GM19238 (cell line): ENCODE results near the gene VWA3B.
"Not testable (repeated sequence)": the region's sequence is repeated elsewhere in the genome, so short reads cannot be mapped to it uniquely, and the experiment has no call there.

Experiments used
- DNase-seq: peaks from one replicate; pipeline ENCODE4 v3.0.0; 2011; ENCODE audit warnings: low spot score; ENCODE audit not compliant: insufficient read length

The VWA3B gene, protein sequence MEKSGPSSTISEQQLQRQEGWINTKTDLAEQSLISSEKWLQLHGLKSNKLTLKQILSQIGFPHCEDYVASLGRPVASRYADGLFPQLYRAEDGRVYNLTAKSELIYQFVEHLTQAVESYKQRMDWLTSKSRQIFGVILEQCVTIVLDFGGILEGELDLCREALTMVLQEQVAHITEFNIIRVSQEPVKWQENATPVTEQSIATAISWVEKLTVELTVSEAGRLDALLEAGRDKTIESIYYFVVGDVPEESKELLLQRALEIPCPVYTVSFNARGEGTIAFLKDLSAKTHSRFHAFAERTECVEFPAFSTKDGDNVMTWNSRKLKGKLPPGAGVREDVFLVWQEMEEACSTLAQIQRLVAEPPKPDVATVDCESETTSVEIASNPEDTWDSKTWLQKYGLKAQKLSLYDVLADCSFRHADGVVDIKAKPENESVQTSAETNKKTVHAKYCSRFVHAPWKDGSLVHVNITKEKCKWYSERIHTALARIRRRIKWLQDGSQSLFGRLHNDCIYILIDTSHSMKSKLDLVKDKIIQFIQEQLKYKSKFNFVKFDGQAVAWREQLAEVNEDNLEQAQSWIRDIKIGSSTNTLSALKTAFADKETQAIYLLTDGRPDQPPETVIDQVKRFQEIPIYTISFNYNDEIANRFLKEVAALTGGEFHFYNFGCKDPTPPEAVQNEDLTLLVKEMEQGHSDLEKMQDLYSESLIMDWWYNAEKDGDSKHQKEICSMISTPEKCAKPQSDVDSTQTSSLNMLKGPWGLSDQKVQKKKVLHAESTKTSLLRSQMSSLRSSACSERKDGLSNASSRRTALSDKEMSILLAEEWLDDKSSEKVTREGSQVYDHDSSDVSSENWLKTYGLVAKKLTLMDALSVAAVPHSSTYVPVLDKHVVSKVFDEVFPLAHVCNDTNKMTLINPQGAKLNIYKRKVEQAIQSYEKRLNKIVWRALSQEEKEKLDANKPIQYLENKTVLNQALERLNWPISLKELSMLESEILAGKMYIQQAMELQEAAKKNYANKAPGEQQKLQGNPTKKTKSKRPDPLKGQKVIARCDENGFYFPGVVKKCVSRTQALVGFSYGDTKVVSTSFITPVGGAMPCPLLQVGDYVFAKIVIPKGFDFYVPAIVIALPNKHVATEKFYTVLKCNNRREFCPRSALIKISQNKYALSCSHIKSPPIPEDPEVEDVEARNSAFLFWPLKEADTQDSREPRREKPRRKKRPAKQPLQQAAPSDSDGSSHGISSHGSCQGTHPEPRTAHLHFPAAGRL (N-terminal part only)

GRCh38 chr2:98086491-98087446, at the start of gene VWA3B:
TSS of gene VWA3B (plus strand) at chr2:98087167. CDS start at chr2:98093093, 5,926 bp downstream.
- DNase-seq: peak; percentile 60

- DNase-seq: no peak
Observed at GRCh38 chr2:98037206-98037605, 49.8 kb upstream of the VWA3B start.

- no peak for DNase-seq
Observed at GRCh38 chr2:98037666-98038336, 49.2 kb upstream of the VWA3B start.

DNA sequence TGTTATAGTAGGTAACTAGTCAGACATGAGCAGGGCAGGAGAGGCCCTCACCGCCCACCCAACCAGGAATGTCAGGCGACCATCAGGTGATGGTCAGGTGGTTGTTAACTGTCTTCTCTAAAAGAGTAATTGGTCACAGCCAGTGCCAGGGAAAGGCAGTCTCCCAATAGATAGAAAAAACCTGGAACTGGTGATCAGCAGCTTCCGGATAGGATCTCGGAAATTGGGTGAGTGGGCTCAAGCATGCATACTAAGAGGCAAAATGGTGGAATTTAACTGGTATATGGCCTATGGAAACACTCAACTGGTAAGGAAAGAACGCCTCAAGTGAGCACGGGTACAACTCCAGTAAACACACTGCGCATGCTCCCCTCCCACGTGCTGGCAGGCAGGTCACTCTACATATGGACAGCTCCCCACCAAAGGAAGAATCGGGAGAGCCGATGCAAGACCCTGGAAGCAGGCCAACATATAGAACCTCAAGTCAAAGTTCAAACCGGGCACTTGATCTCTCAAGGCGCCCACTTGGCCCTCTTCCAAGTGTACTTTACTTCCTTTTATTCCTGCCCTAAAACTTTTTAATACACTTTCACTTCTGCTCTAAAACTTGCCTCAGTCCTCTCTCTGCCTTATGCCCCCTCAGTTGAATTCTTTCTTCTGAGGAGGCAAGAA, 47.7 kb upstream of the VWA3B start:
- DNase-seq: no peak

- DNase-seq: no peak
Observed at GRCh38 chr2:98040331-98040939, 46.5 kb upstream of the VWA3B start.

GRCh38 chr2:98043101-98043500, 43.9 kb upstream of the VWA3B start:
- no peak for DNase-seq

DNA sequence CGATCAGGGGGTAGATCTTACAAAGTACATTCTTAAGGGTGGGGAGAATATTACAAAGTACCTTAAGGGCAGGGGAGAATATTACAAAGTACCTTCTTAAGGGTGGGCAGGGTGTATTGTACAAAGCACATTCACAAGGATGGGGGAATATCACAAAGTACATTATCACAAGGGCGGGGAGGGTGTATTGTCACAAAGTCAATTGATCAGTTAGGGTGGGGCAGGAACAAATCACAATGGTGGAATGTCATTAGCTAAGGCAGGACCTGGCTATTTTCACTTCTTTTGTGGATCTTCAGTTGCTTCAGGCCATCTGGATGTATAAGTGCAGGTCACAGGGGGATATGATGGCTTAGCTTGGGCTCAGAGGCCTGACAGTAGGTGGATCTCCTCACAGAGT, 42.2 kb upstream of the VWA3B start:
- DNase-seq: not testable (repeated sequence)

- no peak for DNase-seq
Observed at GRCh38 chr2:98050070-98050469, 36.9 kb upstream of the VWA3B start.

DNA sequence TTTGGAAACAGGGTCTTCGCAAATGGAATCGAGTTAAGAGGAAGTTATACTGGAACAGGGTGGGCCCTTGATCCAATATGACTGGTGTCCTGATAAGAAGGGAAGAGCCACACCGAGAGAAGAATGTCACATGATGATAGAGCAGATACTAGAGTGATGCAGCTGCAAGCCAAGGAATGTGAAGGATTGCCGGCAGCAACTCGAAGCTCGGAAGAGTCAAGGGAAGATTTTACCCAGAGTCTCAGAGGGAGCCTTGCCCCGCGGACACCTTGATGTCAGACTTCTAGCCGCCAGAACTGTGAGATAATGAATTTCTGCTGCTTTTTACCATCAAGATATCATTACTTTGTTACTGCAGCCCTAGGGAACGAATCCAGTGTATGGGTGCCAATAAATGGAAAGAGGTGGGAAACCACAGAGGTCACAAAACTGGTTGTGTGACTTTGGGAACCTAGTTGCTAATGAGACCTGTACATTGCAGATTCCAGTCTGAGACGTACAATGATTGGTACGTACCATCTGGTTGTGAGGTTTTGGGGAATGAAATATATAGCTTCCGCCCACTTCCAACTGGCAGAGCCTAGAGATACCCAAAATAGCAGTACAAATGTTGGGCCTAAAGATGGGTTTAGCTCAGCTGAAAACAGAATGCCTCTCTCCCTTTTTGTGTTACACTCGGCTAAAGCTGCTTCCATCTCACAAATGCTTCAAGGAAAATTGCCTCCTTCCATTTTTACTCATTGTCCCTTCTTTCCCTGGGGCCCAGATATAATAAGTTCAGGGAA, 28.6 kb upstream of the VWA3B start:
- DNase-seq: no peak

DNA sequence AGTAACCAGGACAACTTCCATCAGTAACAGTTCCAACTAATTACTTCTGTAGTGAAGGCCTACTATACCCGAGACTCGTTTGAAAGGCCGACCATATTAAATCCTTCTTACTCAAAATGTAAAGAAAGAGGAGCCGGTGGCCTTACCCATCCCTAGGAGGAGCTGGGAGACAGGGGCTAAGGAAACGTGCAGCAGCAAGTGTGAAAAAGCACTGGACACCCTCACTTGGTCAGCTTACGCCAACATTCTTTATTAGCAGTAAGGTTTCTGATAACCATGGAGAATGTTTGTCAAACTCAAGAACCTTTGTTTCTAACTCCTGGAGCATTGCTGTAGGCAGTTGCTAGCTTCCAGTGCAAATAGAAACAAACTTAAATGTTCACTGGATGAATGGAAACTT, 26.7 kb upstream of the VWA3B start:
- DNase-seq: no peak

GRCh38 chr2:98063291-98063854, 23.6 kb upstream of the VWA3B start:
- DNase-seq: no peak

DNA sequence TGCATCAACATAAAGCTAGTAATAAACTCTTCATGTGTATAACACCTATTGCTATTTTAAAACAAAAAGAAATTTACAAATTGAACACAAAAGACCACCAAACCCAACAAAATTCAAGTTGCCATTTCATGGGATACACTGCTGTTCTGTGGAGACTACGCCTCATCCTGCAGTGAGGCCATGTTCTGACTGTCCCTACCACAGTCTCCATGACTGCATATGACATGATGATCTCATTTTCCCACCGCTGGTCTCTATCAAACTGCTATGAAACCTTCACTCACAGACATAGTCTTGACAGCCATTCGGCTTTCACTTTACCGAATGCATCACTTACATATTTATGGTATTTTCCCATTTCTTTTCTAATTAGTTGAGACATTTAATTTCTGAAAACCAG, 21.2 kb upstream of the VWA3B start:
- DNase-seq: no peak

GRCh38 chr2:98067160-98067559, 19.8 kb upstream of the VWA3B start:
- DNase-seq: no peak

- DNase-seq: no peak
Observed at GRCh38 chr2:98070081-98070480, 16.9 kb upstream of the VWA3B start.

- no peak for DNase-seq
Observed at GRCh38 chr2:98072442-98072841, 14.5 kb upstream of the VWA3B start.

DNA sequence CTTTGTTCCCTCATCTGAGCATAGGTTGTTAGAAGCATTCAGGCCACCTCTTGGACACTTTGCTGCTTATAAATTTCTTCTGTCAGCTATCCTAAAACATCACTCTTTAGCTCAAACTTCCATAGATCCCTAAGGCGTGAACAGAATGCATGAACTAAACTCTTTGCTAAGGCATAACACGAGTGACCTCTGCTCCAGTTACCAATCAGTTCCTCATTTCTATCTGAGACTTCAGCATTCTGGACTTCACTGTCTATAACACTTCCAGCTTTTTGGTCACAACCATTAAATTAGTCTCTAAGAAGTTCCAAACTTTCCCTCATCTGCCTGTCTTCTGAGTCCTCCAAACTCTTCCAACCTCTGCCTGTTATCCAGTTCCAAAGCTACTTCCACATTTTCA, 8.3 kb upstream of the VWA3B start:
- DNase-seq: no peak

- no peak for DNase-seq
Observed at GRCh38 chr2:98084151-98084868, 2.7 kb upstream of the VWA3B start.
